GM19455 (cell line): Measurements from ENCODE around the gene NFU1.
"Not testable (repeated sequence)": the region's sequence is repeated elsewhere in the genome, so short reads cannot be mapped to it uniquely, and the experiment has no call there.

Experiments
- ATAC-seq: cut with Tn5 transposase; IDR thresholded peaks from one replicate; pipeline ENCODE4 v1.9.1; 2021; ENCODE audit not compliant: unreplicated experiment

Gene NFU1

DNA sequence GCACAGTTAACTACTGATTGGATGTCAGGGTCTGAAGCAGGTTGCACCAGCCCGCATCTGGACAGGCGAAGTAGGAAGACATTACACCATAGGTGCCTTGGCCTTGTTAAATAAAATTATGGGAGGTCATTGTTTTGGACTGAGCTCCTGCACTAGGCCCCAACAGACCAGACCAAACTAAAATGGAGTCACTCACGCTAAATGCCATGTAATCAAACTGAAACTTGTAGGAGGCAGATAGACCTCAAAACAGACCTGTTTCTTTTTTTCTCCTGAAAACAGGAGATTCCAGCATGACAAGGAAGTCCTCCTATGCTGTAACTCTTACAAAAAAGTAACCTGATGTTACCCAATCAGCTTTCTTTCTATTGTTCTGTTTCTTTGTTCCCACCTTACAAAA lies 15.5 kb upstream of the NFU1 start:
- no peak for ATAC-seq

DNA sequence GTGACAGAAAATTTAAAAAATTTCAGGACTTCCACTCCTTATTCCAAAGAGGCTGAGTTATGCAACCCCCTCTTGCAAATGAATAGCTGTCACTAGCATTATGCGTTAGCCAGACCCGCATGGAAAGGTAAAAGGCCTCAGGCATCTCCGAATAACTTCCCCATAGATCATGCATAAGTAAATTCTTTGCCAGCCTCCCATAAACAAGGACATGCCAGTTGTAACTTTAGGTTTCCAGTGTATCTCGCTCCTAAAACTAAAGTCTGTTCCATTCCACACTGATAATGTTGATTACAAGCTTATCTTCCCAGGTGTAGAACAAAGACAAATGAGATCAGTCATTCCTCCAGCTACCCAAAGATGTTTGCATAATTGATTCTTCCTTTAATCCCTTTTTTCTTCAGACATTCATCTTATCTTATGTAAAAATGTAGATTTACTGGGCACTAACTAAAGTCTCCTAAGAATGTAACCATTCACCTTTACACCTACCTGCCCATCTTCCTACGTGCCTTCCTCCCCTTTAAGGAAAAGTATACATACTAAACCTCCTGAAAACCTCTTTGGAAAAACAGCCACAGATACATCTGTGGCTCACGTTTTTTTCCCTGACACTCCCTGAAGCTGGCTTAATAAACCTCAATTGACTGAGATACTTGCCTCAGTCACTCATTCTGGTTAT lies 13.6 kb upstream of the NFU1 start:
- ATAC-seq = no peak

DNA sequence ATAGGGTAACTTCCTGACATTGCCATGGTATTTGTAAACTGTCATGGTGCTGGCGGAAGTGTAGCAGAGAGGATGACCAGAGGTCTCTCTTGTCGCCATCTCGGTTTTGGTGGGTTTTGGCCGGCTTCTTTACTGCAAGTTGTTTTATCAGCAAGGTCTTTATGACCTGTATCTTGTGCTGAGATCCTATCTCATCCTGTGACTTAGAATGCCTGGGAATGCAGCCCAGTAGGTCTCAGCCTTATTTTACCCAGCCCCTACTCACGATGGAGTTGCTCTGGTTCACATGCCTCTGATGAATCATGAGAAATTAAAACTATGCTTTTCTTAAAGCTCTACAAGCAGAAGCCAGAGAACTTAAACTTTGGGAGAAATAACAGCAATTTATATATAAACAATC lies 12.7 kb upstream of the NFU1 start:
- ATAC-seq = no peak

DNA sequence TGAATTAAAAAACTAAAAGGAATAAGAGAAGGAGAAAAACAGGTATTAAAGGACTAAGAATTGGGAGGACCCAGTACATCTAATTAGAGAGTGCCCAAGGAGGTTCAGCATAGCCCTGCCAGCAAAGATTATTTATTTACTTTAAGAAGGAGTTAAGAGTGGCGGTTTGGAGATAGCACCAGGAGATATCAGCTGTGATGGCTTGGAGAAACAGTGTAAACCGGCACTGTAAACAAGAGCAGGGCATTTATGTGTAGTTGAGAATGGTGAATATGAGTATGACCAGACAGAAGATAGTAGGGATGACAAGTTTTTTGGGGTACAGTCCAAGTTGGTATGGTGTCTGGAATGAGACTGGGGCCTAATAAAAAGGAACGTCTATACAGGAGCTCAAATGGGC lies 6.4 kb upstream of the NFU1 start:
- ATAC-seq = not testable (repeated sequence)

DNA sequence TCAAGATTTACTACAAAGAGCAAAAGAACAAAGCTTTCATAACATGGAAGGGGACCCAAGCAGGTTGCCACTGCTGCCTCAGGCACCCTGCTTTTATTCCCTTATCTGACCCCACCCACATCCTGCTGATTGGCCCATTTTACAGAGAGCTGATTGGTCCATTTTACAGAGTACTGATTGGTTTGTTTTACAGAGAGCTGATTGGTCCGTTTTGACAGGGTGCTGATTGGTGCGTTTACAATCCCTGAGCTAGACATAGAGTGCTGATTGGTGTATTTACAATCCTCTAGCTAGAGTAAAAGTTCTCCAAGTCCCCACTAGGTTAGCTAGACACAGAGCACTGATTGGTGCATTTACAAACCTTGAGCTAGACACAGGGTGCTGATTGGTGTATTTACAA lies 2.3 kb upstream of the NFU1 start:
- ATAC-seq = not testable (repeated sequence)

DNA sequence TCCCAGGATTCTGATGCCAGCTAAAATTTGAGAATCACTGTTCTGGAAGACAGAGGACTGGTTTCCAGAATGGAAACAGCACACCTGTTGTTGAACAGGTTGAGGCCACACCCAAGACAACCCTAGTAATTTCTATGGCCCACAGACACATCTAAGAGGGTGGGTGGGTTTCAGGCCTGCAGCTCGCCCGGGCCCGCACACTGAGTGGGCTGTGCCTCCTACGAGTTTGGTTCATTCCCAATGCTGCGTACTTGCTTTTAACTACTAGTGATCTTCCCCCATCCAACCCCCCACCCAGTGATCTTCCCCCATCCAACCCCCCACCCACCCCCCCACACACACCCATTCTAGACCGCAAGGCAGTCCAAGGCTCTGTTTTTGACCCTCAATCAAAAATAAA lies 1.3 kb upstream of the NFU1 start:
- ATAC-seq = no peak

DNA sequence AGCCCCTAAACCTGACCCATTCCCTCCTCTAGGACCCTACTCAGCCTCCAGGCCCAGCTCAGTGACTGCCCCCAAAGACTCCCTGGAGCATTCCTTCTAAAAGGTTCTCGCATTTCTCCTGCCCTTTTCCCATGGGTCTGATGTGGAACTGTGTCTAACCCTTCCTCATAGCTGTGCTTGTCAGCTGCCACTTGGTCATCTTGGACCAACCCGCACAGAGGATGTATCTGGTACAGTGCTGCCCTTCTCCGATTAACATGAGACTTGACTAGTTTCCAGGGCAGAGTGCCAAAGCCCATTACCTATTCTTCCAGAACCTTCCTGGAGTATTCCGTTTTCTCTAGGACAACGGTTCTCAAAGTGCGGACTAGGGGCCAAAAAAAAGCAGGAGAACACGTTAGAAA lies 518 bp upstream of the NFU1 start:
- no peak for ATAC-seq

DNA sequence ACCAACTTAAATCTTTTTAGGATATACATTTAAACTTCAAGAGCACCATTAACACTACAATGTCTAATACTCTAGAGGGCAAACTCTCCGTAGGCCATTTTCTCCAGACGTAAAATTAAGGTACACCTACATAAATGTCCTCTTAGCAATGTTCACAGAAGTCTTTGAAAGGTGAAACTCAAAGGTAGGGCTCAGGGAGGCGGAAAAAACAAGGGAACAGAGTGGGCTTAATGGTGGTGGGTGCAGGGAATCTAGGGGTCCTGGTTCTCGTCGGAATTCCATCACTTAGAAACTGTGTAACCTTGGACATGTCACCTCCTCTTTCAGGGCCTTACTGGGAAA lies 668 bp downstream of the NFU1 start:
- no peak for ATAC-seq

DNA sequence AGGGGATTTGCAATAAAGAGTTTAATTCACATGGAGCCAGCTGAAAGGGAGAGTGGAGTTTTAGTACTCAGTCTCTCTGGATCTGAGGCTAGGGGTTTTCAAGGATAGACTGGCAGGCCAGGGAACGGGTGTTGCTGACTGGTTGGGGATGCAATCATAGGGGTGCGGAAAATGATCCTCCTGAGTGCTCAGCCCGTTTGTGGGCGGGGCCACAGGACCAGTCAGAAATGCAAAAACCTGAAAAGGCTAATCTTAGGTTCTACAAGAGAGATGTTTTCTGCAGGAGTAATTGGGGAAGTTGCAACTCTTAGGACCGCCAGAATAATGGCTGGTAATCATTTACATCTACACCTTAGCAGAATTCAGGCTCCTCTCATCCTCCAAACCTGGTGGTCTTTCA lies 2.5 kb downstream of the NFU1 start:
- no peak for ATAC-seq

DNA sequence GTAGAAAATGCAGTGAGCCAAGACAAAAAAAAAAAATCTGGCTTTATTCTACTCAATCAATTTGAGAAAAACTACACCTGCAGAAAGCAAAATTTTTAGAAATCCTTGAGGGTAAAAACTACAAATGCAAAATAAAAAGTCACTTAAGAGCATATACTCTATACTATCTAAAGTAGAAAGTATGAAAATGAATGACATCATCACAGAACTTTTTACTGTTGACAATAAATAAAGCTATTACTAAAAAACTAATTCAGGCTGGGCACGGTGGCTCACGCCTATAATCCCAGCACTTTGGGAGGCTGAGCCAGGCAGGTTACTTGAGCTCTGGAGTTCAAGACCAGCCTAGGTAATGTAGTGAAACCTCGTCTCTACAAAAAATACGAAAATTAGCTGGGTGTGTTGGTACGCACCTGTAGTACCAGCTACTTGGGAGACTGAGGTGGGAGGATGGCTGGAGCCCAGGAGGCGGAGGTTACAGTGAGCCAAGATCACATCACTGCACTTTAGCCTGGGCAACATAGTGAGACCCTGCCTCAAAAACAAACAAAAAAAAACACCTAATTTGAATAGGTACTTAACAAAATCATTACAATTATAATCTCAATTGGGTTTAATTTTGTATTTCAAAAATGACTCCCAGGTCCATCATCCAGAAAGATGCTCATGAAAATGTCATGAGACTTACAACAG lies 7.6 kb downstream of the NFU1 start:
- ATAC-seq = no peak

DNA sequence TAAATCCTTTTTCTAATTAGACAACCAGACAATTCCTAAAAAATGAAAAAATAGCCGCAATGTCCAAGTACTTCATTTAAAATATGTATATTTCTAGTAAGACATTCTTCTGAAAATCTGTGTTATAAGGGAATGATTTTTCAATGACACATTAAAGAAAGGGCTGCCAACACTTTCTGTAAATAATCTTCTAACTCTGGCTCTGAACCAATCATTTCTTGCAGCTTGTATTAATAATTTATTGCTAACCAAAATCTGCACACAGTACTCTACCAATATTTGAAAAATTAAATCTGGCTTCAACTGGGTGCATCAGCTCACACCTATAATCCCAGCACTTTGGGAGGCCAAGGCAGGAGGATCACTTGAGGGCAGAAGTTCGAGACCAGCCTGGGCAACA lies 8.3 kb downstream of the NFU1 start:
- ATAC-seq = no peak

DNA sequence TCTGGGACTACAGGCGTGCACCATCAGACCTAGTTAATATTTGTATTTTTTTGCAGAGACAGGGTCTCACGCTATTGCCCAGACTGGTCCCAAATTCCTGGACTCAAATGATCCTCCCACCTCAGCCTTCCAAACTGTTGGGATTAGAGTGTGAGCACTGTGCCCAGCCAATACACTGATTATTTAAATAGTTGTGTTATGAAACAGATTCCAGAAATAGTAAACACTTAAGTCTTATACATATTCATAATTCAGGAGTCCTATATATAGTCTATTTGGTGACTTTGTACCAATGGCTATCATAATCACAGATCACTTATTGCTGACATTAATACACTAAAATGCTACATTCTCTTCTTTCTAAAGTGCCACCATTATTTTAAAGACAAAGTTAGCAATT lies 12.8 kb downstream of the NFU1 start:
- no peak for ATAC-seq

DNA sequence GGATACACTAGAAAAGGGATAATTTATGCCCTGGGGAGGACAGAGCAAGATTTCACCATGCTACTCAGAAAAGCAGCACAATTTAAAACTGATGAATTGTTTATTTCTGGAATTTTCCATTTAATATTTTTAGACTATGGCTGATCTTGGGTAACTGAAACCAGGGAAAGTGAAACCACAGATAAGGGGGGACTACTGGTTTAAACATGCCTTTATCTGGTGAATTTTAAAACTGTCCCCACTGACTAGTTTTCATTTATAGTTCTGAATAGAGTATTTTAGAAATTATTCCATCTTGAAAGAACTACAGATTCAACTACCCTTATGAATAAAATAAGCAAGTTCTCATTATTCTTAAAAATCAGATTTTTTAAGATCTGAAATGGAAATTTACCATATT lies 15.0 kb downstream of the NFU1 start:
- ATAC-seq = no peak

DNA sequence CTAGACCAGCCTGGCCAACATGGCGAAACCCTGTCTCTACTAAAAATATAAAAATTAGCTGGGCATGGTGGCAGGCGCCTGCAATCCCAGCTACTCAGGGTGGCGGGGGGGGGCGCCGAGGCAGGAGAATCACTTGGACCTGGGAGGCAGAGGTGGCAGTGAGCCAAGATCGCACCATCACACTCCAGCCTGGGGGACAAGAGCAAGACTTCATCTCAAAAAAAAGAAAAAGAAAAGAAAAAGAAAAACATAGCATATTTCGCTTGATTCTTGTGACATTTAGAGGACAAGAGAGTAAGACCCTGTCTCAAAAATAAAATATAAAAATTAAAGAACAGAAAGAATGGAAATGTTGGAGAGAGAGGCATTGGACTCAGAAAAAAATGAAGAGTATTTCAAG lies 18.1 kb downstream of the NFU1 start:
- not testable (repeated sequence) for ATAC-seq

DNA sequence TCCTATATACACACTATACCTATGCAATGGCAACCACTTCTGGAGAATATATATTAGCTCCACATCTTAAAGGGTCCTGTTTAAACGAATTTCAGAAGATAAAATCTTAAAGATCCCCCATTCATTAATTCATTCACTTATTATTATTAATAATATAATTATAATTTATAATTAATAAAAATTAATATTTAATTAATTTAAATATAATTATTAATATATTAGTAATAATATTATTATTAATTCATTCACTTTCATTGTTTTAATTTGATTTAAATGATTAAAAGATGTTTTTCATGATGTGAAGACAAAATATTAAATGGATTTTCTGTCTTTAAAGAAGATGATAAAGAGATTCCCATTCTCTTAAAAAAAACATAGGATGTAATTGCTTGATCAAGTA lies 21.1 kb downstream of the NFU1 start:
- no peak for ATAC-seq

DNA sequence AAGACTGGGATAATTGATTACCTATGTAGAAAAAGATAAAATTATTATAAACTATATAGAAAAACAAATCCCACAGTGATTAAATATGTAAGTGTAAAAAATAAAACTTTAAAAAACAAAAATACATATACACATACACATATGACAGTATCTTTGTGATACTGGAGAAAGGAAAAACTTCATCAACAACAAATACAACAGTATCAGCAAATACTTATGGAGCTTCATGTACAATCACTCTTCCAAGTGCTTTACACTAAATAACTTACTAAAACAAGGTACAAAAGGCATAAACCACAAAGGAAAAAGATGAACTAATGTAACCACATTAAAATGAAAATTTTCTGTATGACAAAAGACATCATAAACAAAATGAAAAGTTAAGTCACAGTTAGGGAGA lies 26.1 kb downstream of the NFU1 start:
- ATAC-seq = no peak

DNA sequence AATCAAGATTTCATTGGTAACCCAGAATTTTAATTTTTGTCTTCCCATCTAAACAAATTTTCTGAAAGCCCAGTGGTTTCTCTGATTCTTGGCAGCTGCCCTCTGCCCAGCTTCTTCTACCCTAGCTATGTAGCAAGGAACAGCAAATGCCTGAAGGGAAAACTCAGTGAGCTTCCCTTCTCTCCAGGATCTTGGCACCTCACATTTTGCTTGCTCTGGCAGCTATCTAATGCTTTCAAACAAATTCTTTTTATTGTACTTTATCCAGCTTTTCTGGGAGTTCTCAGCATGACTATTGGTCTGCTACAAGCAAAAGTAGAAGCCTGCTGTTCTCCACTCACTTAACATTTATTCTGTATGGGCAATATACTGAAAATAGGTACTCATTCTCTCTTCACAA lies 31.9 kb downstream of the NFU1 start:
- no peak for ATAC-seq

DNA sequence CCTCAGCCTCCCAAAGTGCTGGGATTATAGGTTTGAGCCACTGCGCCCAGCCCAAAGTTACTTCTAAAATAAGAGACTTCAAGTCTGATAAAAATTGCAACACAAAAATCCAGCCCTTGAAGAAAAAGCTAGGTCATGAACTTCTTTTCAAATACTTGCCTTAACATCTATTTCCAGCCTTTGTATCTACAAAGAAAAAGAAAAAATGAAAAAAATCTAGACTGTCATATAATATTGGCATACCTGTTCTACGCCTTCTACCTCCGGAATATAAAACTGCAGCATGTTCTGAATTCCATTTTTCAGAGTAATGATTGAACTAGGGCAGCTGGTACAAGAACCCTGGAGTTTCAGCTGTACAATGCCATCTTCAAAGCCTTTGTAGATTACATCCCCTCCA lies 37.1 kb downstream of the NFU1 start:
- ATAC-seq = no peak

DNA sequence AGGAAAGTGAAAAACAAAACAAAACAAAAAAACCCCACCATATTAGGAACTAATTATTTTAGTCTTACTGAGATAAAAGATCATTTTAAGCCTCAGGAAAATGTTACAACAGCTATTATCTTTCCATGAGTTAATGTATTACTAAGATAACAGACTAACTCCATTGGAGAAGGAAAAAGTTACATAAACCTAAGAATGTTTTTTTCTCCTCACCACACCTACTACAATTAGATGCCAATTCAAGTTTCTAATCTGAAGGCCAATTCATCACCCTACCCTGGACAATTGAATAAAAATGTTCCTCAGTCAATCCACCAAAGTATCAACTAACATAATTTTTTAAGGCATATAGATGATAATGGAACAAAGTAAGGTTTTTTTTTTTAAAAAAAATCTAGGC lies 40.0 kb downstream of the NFU1 start:
- no peak for ATAC-seq

DNA sequence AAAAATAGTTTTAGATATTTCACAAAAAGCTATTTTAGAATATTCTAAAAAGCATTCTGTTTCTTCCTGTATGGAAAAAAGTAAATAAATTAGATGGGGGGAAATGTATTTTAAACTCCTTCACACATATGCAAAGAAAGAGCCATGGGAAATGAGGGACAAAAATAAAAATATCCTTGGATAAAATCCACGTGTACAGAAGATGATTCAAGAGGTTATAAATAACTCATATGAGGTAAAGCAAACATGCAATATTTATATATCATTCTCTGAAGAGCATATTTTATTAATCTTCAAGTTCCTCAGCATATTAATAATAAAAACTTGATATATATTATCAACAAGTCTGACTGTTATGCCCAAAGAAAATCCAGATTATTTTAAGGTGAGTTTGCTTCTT lies 41.4 kb downstream of the NFU1 start:
- ATAC-seq = no peak

DNA sequence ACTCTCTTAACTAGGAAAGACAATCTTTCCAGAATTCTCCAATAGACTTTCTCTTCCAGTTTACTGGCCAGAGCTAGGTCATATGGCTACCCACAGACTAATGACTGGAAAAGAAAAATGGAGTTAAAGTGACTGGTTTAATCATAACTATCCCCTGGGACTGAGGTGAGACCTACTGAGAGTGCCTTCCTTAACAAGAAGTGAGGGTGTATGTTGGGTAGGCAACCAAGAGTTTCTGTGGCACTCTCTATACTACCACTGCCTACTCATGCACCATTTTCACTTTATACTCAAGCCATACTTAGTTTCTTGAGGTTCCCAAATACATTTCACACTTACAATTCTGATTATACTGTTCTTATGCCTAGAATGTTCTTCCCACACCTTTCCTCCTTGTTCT lies 43.3 kb downstream of the NFU1 start:
- ATAC-seq = no peak

DNA sequence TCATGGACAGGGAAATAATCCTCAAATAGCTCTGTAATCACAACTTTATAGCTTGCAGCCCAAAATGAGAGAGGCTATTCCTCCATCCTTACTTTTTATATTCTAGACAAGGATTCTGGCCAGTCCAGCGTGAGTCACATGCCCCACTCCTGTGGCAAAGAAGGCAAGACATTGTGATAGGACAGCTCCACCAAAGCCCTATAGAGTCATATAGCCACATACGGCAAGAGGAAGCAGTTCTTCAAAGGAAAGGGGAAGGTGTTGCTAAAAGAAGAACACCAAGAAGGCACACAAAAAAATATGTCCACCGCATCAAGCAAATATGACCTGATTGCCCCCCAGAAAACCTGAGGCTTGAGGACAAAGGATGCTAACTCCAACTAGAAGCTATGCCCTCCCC lies 46.8 kb downstream of the NFU1 start:
- no peak for ATAC-seq

DNA sequence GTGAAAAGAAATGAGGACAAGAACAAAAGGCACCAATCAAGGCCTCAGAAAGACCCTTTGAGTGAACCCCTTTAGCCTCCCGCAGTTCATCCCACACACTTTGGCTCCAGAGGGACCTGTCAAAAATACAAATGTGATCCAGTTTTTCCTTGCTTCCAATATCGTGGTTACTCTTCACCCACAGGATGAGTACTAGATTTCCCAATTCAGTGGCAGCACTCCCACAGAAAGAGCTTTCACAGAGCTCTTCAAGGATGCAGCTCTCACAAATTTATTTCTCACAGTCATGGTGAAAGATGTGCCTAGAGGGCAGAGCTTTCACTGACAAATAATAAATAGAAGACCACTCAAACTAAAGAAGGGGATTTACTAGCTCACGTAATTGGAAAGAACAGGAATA lies 47.2 kb downstream of the NFU1 start:
- no peak for ATAC-seq
